Upper lobe of left lung (tissue), 6 donors: Measurements from ENCODE around the gene ZNF418. TPM values are rescaled to one million over a fixed set of nuclear protein-coding genes. Genes with fewer than 3 reads are reported as not detected.

Experiments
- ATAC-seq, 2 donors: fragments of 200-7000 bp; cut with Tn5 transposase; one replicate each; pipeline ENCODE4 v1.9.1; 2022; ENCODE audit warnings: mild to moderate bottlenecking in 2 of 2, moderate library complexity in 2 of 2; ENCODE audit not compliant: low FRiP score in 2 of 2
- DNase-seq, 2 donors: peaks; one replicate each; pipeline ENCODE4 v3.0.0-alpha.2; 2019 to 2020
- H3K27ac ChIP-seq, 4 donors: fragments of 200-600 bp; sonication (generic); one replicate each; pipeline ENCODE4 v1.5.1; 2016 to 2019
- H3K27me3 ChIP-seq, 4 donors: fragments of 200-600 bp; sonication (generic); one replicate each; pipeline ENCODE4 v1.5.1; 2017 to 2019
- H3K36me3 ChIP-seq, 4 donors: fragments of 200-600 bp; sonication (generic); one replicate each; pipeline ENCODE4 v1.5.1; 2016 to 2019
- H3K4me1 ChIP-seq, 4 donors: fragments of 200-600 bp; sonication (generic); one replicate each; pipeline ENCODE4 v1.5.1; 2018 to 2019
- H3K4me3 ChIP-seq, 4 donors: fragments of 200-600 bp; sonication (generic); one replicate each; pipeline ENCODE4 v1.5.1; 2017 to 2019; ENCODE audit warnings: mild to moderate bottlenecking in 2 of 4, moderate library complexity in 1 of 4
- H3K9me3 ChIP-seq, 4 donors: fragments of 200-600 bp; sonication (generic); one replicate each; pipeline ENCODE4 v1.5.1; 2018 to 2019
- CTCF ChIP-seq, 6 experiments: fragments of 450-650 bp in 4 of 6; fragments of 200-600 bp in 2 of 6; sonication (generic) in 2 of 6; IDR thresholded peaks; one replicate each; pipeline ENCODE4 v1.5.1; 2016 to 2019; ENCODE audit warnings: antibody characterized with exemption in 6 of 6
- EP300 ChIP-seq, 4 donors: sonication (generic); formaldehyde crosslinking; IDR thresholded peaks; one replicate each; pipeline ENCODE4 v1.5.1; 2017; ENCODE audit warnings: antibody characterized with exemption in 4 of 4, control low read depth in 2 of 4
- POLR2A ChIP-seq, 4 donors: fragments of 450-650 bp; IDR thresholded peaks; one replicate each; pipeline ENCODE4 v1.5.1; 2016 to 2017; ENCODE audit warnings: antibody characterized with exemption in 4 of 4, mild to moderate bottlenecking in 2 of 4
- POLR2AphosphoS5 ChIP-seq, 2 donors: sonication (generic); formaldehyde crosslinking; IDR thresholded peaks; one replicate each; pipeline ENCODE4 v1.5.1; 2017; ENCODE audit warnings: antibody characterized with exemption in 2 of 2
- WGBS, 2 donors: methylation state at CpG; one replicate each; pipeline ENCODE4 v1.1.5; 2017 to 2018; 5-methylcytosine and 5-hydroxymethylcytosine counted together
- total RNA-seq, 6 donors: library from RNA; depleted of rRNA in 4 of 6; stranded (reverse); fragments of >200 nt in 4 of 6; gene quantifications; one replicate each; pipeline versions ENCODE4 v1.1.0 to v1.2.1, GENCODE V29; 2016 to 2021
- donor health status: DM: no; HTN: no; CAD: no; lungs with moderate emphysema.
- donor health status: DM: no; HTN: yes; CAD: no; lungs with severe emphysema.

Gene ZNF418
- total RNA-seq, 6 donors from 2014 or later = 3.3 to 18.0 (median 5.7) TPM

- no peak for DNase-seq
- Histone ChIP-seq H3K4me1 (no peaks in the 10 kb centered on the region), H3K4me3 (no peak overlapping the region), H3K36me3 (no peaks in the 10 kb centered on the region), H3K27me3 (no peaks in the 10 kb centered on the region), H3K27ac (no peak overlapping the region), H3K9me3 (peaks cover 19 to 93% (median 83%) of the 10 kb centered on the region in 4 donors)
- 83 to 96% methylated on average over 1 of the region's 1 CpG for WGBS, 2 donors
- TF ChIP-seq EP300 (IDR thresholded peaks at IDR 0.05) (no peak), POLR2A (IDR thresholded peaks at IDR 0.05) (no peak)
- no peak for ATAC-seq
These were observed 26.6 kb upstream of the ZNF418 start for GRCh38 chr19:57961785-57962184.

- DNase-seq (no peak), ATAC-seq (no peak)
- no peak overlapping the region for H3K4me3 ChIP-seq
- H3K27ac ChIP-seq = no peak overlapping the region
- H3K36me3 ChIP-seq = no peaks in the 10 kb centered on the region
- H3K27me3 ChIP-seq = no peaks in the 10 kb centered on the region
- TF ChIP-seq POLR2A (IDR thresholded peaks at IDR 0.05) (no peak), POLR2AphosphoS5 (IDR thresholded peaks at IDR 0.05) (no peak), CTCF (IDR thresholded peaks at IDR 0.05) (no peak), EP300 (IDR thresholded peaks at IDR 0.05) (no peak)
- WGBS, 2 donors = 88 to 94% methylated on average over 4 of the region's 4 CpGs
- no peaks in the 10 kb centered on the region for H3K4me1 ChIP-seq
- H3K9me3 ChIP-seq = peaks cover 4 to 87% (median 40%) of the 10 kb centered on the region in 4 donors
These were observed 19.8 kb upstream of the ZNF418 start for GRCh38 chr19:57954996-57955395.

GRCh38 chr19:57949702-57950101, 14.5 kb upstream of the ZNF418 start:
- no peak overlapping the region for H3K27ac ChIP-seq
- ATAC-seq = no peak
- peak in 1 of 2 donors; percentile 68 for DNase-seq
- H3K36me3 ChIP-seq = no peaks in the 10 kb centered on the region
- H3K27me3 ChIP-seq = no peaks in the 10 kb centered on the region
- peaks cover 6 to 16% (median 7%) of the 10 kb centered on the region in 4 donors for H3K4me1 ChIP-seq
- peaks cover 4 to 64% (median 25%) of the 10 kb centered on the region in 4 donors for H3K9me3 ChIP-seq
- TF ChIP-seq EP300 (IDR thresholded peaks at IDR 0.05) (no peak), POLR2AphosphoS5 (IDR thresholded peaks at IDR 0.05) (no peak), CTCF (IDR thresholded peaks at IDR 0.05) (no peak), POLR2A (IDR thresholded peaks at IDR 0.05) (no peak)
- 90 to 93% methylated on average over 8 to 12 of the region's 12 CpGs for WGBS, 2 donors
- no peak overlapping the region for H3K4me3 ChIP-seq

GRCh38 chr19:57949296-57949695, 14.1 kb upstream of the ZNF418 start:
- WGBS, 2 donors = 93 to 94% methylated on average over 15 to 24 of the region's 24 CpGs
- Histone ChIP-seq H3K4me1 (peaks cover 6 to 16% (median 7%) of the 10 kb centered on the region in 4 donors), H3K27me3 (no peaks in the 10 kb centered on the region), H3K9me3 (peaks cover 4 to 64% (median 28%) of the 10 kb centered on the region in 4 donors), H3K27ac (no peak overlapping the region), H3K4me3 (no peak overlapping the region), H3K36me3 (no peaks in the 10 kb centered on the region)
- ATAC-seq (no peak), DNase-seq (peak in 1 of 2 donors; percentile 78)
- no peak for TF ChIP-seq POLR2AphosphoS5 (IDR thresholded peaks at IDR 0.05)
- no peak for TF ChIP-seq EP300 (IDR thresholded peaks at IDR 0.05)
- TF ChIP-seq CTCF (IDR thresholded peaks at IDR 0.05) = no peak
- no peak for TF ChIP-seq POLR2A (IDR thresholded peaks at IDR 0.05)

GRCh38 chr19:57947419-57948134, 12.4 kb upstream of the ZNF418 start, which contains the start of gene ZNF256:
ZNF256 (minus strand) TSS chr19:57947706; CDS start chr19:57947474, 232 bp downstream.
- 14 to 31% methylated on average over 10 to 32 of the region's 54 CpGs for WGBS, 2 donors
- DNase-seq (peak; percentile 86 to 96), ATAC-seq (peak; percentile 95 to 98)
- TF ChIP-seq CTCF (IDR thresholded peaks at IDR 0.05) (peak; percentile 42 to 85 (median 70)), POLR2AphosphoS5 (IDR thresholded peaks at IDR 0.05) (peak; percentile 66 to 80), EP300 (IDR thresholded peaks at IDR 0.05) (no peak), POLR2A (IDR thresholded peaks at IDR 0.05) (peak in 1 of 4 donors; percentile 24)
- Histone ChIP-seq H3K4me1 (peaks cover 6 to 16% (median 7%) of the 10 kb centered on the region in 4 donors), H3K36me3 (peaks cover 0 to 17% (median 12%) of the 10 kb centered on the region in 4 donors), H3K27me3 (no peaks in the 10 kb centered on the region), H3K4me3 (peak within 1 kb of the TSS; percentile 71 to 93 (median 80)), H3K27ac (peak within 1 kb of the TSS; percentile 77 to 87 (median 84)), H3K9me3 (peaks cover 15 to 64% (median 37%) of the 10 kb centered on the region in 4 donors)
